ENCODE results near the gene FAM13C.

- TF ChIP-seq EP300 (IDR thresholded peaks at IDR 0.05) (no peak), KDM1A (IDR thresholded peaks at IDR 0.05; ENCODE audit: low read depth) (no peak), JUNB (IDR thresholded peaks at IDR 0.05) (no peak), MAZ (IDR thresholded peaks at IDR 0.05; ENCODE audit: borderline replicate concordance, low read depth, low read length) (no peak), JUN (IDR thresholded peaks at IDR 0.05) (no peak), MYC (IDR thresholded peaks at IDR 0.05; ENCODE audit: borderline replicate concordance, low read length) (no peak), CBX8 (IDR thresholded peaks at IDR 0.05) (no peak), RAD21 (conservative IDR thresholded peaks at IDR 0.05 in 1 of 2, IDR thresholded peaks at IDR 0.05 in 1 of 2) (no peak), PBX3 (IDR thresholded peaks at IDR 0.05) (no peak)
These were observed 29.8 kb downstream of the FAM13C start for GRCh38 chr10:59332581-59332980.
